GM23338 (cell line): ENCODE data around the gene PRR19.

ENCODE experiments used
- CREB1 ChIP-seq: fragments of 250-450 bp; sonication (Bioruptor Pico); IDR thresholded peaks from 2 replicates; pipeline ENCODE4 v1.5.0; 2020; ENCODE audit warnings: low read depth, mild to moderate bottlenecking, moderate library complexity
- EZH2 ChIP-seq: fragments of 200-600 bp; sonication (generic); IDR thresholded peaks from one replicate; pipeline ENCODE4 v1.8.0; 2017; ENCODE audit warnings: antibody characterized with exemption, mild to moderate bottlenecking, low read depth; ENCODE audit not compliant: unreplicated experiment
- EZH2phosphoT487 ChIP-seq: fragments of 200-600 bp; sonication (generic); IDR thresholded peaks from one replicate; pipeline ENCODE4 v1.8.1; 2018; ENCODE audit warnings: antibody characterized with exemption; ENCODE audit not compliant: unreplicated experiment
- POLR2AphosphoS5 ChIP-seq: IDR thresholded peaks from 2 replicates; pipeline ENCODE4 v1.6.1; 2016; ENCODE audit warnings: antibody characterized with exemption, low read depth
- TF ChIP-seq, protein P1 (sequence below): IDR thresholded peaks from one replicate; pipeline ENCODE4 v1.6.1; 2018; ENCODE audit warnings: antibody characterized with exemption; ENCODE audit not compliant: unreplicated experiment
- TF ChIP-seq, protein P2 (sequence below), 2 experiments: fragments of 200-600 bp in 1 of 2; sonication (generic) in 1 of 2; conservative IDR thresholded peaks; 2 replicates each; pipeline versions ENCODE4 v1.5.1 to v1.6.1; 2016 to 2017; ENCODE audit warnings: antibody characterized with exemption in 2 of 2, low read depth in 2 of 2, mild to moderate bottlenecking in 2 of 2, moderate library complexity in 1 of 2

DNA sequence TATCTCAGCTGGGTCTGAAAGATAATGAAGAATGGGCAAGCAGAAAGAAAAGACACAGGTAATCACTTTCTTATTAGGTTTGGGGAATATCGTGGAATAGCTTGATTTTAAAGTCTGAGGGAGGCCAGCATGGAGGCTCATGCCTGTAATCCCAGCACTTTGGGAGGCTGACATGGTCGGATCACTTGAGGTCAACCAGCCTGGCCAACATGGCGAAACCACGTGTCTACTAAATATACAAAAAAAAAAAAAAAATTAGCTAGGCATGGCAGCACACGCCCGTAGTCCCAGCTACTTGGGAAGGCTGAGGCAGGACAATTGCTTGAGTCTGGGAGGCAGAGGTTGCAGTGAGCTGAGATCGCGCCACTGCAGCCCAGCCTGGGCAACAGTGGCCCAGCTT, 1.9 kb downstream of the PRR19 start:
- TF ChIP-seq EZH2 (no peak), POLR2AphosphoS5 (no peak), EZH2phosphoT487 (no peak), CREB1 (no peak)
- TF ChIP-seq, protein P1, sequence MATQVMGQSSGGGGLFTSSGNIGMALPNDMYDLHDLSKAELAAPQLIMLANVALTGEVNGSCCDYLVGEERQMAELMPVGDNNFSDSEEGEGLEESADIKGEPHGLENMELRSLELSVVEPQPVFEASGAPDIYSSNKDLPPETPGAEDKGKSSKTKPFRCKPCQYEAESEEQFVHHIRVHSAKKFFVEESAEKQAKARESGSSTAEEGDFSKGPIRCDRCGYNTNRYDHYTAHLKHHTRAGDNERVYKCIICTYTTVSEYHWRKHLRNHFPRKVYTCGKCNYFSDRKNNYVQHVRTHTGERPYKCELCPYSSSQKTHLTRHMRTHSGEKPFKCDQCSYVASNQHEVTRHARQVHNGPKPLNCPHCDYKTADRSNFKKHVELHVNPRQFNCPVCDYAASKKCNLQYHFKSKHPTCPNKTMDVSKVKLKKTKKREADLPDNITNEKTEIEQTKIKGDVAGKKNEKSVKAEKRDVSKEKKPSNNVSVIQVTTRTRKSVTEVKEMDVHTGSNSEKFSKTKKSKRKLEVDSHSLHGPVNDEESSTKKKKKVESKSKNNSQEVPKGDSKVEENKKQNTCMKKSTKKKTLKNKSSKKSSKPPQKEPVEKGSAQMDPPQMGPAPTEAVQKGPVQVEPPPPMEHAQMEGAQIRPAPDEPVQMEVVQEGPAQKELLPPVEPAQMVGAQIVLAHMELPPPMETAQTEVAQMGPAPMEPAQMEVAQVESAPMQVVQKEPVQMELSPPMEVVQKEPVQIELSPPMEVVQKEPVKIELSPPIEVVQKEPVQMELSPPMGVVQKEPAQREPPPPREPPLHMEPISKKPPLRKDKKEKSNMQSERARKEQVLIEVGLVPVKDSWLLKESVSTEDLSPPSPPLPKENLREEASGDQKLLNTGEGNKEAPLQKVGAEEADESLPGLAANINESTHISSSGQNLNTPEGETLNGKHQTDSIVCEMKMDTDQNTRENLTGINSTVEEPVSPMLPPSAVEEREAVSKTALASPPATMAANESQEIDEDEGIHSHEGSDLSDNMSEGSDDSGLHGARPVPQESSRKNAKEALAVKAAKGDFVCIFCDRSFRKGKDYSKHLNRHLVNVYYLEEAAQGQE, result no peak
- TF ChIP-seq, protein P2, sequence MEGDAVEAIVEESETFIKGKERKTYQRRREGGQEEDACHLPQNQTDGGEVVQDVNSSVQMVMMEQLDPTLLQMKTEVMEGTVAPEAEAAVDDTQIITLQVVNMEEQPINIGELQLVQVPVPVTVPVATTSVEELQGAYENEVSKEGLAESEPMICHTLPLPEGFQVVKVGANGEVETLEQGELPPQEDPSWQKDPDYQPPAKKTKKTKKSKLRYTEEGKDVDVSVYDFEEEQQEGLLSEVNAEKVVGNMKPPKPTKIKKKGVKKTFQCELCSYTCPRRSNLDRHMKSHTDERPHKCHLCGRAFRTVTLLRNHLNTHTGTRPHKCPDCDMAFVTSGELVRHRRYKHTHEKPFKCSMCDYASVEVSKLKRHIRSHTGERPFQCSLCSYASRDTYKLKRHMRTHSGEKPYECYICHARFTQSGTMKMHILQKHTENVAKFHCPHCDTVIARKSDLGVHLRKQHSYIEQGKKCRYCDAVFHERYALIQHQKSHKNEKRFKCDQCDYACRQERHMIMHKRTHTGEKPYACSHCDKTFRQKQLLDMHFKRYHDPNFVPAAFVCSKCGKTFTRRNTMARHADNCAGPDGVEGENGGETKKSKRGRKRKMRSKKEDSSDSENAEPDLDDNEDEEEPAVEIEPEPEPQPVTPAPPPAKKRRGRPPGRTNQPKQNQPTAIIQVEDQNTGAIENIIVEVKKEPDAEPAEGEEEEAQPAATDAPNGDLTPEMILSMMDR (conservative IDR thresholded peaks at IDR 0.05; ENCODE audit: low read depth in 2 of 2), result no peak
